ENCODE data around the gene KDM8. TPM values are rescaled to one million over a fixed set of nuclear protein-coding genes. Genes with fewer than 3 reads are reported as not detected.
A peak's percentile ranks its signal among the peaks of the same experiment; 100 is the strongest.

KDM8 gene
- 2.7 and 6.0 TPM in 2 replicates for total RNA-seq (2014; rRNA removed; shearing (Covaris generic))

DNA sequence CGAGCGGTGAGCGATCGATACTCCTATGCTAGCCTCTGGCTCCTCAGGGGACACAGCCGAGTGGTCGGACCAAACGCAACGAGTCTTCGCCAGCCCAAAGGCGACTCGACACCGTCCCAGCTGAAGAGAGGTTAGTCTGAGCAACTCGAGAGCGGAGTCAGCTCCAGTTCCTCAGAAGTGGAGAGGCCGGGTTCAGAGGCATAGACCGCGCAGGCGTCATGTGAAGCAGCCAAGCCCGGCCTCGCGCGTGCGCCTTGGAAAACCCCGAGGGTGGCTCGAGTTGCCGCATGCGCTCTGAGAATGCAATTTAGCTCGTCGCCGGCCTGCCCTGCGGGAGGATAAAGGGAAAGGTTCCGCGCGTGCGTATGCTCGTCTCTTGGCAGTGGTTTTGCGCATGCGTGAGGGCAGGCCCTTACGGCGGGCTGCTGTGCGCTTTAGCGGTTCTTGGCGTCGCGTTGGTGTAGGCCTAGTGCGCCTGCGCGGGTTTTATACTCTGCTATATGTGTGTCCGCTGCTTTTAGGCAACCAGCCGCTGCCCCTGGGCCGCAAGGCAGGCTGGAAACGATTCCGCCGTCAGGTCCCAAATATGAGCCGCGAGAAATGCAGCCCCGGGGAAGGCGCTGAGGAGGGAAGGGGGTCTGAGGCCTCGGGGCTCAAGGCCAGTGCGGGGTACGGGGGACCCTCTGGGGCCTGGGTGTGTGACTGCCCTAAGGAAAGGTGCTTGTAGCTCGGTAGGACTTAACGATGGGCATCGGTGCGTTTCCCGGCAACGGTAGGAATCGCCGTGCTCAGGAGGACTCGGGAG, at the start of gene KDM8:
Gene KDM8, plus strand, starts transcription at position 20 of the 805 bp plus-strand sequence. CDS start 6,598 bp downstream, outside the sequence.
- peak; percentile 100 for DNase-seq (ENCODE audit: low spot score)

DNA sequence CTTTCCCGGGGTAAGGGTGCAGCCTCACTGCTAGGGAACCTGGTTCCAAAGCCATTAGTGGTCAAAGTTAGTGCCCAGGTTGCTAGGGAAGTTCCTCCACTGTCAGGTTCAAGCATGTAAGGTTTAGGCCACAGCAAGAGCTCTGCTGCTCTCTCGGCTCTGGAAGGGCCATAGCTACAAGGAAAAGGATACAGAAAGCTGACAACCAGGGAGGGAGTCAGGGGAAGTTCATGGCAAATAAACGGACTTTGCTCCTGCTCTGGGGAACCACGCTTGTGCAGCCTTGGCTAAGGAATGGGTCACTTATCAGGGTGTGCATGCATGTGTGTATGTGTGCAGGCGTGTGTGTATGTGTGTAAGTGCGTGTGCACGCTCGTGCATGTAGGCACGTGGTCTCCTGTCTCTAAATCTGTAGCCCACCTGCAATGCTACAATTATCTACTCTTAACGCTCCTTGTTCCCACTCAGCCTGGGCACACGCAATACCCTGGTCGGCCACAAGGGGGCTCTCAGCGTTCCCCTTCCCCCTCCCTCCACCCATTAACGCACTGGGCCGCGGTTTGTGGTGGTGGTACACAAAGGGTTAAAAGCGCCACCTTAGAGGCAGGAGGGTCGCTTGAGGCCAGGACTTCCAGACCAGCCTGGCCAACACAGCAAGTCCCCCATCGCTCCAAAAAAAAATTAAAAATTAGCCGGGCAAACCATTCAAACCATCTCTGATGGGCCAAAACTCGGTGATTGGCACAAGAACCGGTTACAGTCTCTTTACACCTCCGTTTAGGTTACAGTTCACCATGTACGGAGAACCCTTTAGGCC, 48.4 kb upstream of the KDM8 start:
- peak; percentile 20 for DNase-seq (ENCODE audit: low spot score)

DNA sequence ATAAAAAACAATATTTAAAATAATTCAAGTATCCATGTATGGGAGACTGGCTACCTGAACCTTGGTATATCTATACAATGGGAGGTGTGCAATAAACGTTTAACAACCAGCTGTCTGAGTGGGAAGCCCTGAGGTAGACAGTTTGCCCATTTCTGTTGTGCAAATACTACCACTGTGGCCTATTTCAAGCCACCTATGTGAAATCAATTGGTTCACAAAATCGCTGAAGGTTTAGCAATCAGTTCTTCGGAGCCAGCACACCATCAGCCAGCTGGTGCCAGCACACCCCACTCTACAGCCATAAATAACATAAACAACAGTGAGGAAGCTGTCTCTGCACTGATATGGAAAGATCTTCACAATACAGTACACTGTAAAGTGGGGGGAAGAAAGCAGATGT, 46.7 kb upstream of the KDM8 start:
- no peak for DNase-seq (ENCODE audit: low spot score)

DNA sequence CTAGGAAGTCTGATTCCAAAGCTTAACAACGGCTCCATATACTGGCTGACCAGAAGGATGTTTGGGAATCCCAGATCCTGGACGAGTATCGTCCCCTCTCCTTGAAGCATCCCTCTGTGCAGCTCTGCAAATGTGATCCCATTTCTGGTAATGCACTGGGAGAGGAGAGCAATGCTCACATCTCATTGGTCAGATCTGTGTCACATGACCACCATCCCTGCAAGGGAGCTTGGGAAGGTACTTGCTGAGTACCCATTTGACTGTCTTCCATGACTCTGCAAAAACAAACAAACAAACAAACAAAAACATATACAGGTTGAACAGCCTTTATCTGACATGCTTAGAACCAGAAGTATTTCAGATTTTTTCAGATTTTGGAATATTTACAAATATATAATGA, 41.9 kb upstream of the KDM8 start:
- no peak for DNase-seq (ENCODE audit: low spot score)

DNA sequence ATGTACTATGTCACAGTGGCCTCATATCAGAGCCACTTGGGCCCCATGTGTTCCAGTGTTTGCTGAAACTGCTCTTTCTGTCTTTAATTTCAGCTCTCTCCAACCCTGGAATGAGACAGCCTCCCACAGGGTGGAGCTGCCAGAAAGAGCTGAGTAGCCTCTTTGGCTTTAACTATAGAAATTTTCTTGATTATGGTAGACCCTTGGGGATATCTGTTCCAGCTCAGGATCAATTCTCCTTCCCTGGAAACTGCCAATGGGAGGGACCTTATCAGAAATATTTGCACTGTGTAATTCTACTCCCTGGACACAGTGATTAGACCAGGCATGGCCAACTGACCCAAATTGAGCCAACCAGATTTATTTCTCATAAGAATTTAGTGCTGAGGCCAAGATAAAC, 39.0 kb upstream of the KDM8 start:
- DNase-seq (ENCODE audit: low spot score): no peak

DNA sequence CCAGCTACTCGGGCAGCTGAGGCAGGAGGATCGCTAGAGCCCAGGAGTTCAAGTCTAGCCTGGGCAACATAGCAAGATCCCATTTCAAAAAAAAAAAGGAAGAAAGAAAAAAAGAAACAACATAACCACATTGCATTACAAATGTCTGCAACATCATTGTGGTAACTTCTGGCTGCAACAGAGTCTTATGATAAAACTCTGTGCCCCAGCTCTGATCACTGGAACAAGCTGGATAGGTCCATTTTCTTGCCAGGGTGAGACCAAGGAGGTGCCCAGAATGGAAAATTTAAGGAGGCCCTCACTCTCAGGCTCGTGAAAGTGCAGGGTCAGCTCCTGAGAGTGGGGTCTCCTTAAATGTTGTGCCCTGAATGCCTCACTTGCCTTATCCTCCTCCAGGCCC, 37.8 kb upstream of the KDM8 start:
- DNase-seq (ENCODE audit: low spot score): no peak

DNA sequence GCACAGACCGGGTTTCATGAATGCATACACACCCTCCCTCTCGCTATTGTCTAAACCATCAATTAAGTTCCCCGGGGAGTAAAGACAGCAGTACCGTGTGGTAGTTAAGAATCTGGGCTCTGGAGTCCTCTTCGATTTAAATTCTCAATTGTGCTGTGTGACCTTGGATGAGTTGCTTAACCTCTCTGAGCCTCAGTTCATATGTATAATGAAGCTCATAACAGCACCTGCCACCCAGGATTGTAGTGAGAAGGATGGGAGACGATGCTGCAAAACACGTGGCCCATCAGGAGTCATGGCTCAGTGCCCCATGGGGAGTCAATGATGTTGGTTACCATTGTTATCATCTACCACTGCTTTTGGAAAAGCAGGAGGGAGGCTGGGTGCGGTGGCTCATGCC, 34.5 kb upstream of the KDM8 start:
- no peak for DNase-seq (ENCODE audit: low spot score)

DNA sequence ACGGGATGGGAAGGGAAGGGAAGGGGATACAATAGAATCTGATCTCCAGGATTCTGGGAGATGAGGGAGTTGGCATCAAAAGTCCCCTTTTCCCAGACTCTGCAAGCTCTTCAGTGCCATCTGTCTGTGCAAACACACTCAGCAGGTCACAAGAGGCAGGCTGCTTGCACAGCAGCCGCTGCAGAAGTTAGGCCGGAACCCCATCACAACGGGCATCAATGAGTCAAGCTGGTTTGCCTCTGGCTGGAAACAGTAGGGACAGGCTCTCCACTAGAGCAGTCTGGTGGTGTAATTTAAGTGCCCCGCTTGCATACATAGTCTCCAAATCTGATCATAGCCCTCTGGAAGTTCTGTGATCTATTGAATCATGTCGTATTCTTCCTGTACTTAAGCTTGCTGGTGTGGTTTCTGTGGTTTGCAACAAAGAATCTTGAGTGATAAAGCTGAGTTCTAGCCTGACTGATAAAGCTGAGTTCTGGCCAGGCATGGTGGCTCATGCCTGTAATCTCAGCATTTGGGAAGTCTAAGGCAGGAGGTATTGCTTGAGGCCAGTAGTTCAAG, 33.7 kb upstream of the KDM8 start:
- peak; percentile 91 for DNase-seq (ENCODE audit: low spot score)

DNA sequence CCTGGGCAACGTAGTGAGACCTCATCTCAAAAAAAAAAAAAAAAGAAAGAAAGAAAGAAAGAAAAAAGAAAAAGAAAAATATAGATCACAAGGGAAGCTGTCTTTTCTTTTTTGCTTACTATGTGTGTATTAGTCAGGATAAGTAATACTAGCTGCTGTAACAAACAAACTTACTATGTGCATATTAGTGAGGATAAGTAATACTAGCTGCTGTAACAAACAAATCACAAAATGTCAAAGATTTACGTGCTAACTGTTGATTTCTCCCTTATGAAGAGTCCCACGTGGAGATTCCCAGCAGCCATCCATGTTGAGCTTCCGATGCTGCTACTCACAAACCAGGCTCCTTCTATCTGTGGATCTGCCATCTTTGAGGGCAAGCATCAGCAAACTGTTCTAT, 31.7 kb upstream of the KDM8 start:
- no peak for DNase-seq (ENCODE audit: low spot score)

DNA sequence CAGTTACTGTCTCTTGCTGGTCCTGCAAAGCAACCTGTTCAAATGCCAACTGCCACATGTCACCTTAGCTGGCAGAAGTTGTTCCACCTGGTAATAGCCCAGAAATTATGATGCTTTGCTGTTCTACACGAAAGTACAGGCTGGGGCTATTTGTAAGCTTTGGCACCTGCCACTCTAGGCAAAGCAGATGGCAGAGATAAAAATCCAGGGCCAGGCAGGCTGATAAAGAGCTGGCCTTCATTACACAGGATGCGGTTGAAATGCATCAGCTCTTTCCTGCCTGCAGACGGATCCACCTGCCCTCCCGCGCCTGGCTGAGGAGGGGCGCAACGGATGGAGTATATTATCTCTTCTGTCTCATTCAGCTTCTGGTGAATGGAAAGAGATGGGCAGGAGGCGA, 29.3 kb upstream of the KDM8 start:
- DNase-seq (ENCODE audit: low spot score): no peak

DNA sequence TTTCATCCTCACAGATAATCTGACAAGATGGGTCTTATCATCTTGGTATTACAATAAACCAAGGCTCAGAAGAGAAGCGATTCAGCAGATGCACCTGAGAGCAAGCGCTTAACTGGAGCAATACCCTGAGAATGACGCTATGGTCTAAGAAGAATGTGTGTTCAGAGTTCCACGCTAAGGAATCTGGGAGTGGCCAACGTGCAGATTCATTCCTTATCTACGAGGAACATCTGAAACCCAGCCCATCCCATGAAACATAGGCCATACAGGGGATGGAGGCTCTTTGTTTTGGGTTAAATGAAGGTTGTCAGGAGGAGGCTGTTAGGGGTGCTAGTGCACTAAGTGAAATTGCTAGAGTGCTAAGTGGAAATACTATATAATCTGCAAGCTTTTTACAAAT, 28.5 kb upstream of the KDM8 start:
- DNase-seq (ENCODE audit: low spot score): peak; percentile 69

DNA sequence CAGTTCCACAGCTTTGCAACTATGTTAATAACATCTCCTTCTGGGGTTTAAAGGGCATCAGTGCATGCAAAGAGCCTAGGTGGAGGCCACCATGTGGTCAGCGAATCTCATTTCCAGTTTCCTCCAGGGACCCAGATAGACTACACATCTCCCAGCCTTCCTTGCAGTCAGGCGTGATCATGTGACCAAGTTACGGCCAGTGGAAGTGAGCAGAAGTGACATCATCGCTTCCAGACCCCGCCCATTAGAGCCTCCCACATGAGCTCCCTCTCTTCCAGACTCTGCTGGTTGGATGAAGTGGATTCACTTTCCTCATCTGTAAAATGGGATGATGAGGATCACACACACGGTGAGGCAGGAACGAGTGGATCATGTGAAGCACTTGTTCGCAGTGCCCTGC, 27.4 kb upstream of the KDM8 start:
- DNase-seq (ENCODE audit: low spot score): peak; percentile 26

DNA sequence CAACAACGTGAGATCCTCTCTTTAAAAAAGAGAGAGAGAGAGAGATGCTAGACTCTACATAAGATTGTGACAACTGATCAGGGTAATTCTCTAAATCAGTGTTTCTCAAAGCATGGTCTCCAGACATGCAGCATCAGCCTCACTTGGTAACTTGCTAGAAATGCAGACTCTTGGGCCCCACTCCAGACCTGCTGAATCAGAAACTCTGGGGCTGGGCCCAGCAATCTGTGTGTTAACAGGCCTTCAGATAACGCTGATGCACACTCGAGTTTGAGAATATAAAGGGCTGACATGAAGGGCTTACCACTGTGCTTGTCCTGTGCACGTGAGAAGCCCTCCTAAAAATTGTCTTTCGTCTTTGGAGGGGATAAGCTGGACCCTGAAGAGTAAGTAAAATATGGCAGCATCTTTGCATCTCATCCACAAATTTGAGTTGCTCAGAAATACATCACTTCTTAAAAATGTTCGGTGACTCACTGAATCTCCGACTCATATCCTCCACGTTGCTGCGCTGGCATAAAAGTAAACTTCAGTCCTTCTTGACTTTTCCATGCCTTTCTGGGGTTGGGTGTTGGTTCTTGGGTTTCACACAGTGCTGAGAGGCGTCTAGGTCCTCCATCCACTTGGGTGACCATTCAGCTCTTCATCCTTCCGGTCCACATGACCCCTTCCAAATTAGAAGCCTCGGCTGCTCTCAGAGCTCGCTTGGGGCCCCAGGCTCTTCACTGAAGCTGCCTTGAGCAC, 26.1 kb upstream of the KDM8 start:
- peak; percentile 79 for DNase-seq (ENCODE audit: low spot score)

DNA sequence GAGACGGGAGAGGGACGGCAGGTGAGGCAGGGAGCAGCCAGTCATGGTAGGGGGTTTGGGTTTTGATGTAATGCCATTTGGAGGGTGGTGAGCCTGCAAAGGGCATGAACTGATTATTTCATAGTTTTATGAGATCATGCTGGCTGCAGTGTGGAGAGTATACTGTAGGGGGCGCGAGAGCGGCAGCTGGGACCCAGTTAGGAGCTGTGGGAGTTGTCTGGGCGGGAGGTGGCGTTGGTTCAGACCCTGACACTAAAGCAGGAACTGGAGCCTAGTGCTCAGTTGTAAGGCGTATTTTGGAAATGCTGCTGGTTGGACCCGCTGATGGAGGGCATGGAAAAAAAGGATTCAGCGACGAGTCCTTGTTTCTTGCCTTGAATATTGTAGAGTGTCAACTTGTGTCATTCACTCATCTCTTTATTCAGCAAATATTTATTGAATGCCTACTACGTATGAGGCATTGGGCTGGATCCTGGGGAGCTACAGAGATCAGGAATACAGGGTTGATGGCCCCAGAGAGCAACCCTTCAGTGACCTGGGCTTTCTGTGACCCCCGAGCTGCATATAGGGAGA, 23.7 kb upstream of the KDM8 start:
- DNase-seq (ENCODE audit: low spot score): peak; percentile 35

DNA sequence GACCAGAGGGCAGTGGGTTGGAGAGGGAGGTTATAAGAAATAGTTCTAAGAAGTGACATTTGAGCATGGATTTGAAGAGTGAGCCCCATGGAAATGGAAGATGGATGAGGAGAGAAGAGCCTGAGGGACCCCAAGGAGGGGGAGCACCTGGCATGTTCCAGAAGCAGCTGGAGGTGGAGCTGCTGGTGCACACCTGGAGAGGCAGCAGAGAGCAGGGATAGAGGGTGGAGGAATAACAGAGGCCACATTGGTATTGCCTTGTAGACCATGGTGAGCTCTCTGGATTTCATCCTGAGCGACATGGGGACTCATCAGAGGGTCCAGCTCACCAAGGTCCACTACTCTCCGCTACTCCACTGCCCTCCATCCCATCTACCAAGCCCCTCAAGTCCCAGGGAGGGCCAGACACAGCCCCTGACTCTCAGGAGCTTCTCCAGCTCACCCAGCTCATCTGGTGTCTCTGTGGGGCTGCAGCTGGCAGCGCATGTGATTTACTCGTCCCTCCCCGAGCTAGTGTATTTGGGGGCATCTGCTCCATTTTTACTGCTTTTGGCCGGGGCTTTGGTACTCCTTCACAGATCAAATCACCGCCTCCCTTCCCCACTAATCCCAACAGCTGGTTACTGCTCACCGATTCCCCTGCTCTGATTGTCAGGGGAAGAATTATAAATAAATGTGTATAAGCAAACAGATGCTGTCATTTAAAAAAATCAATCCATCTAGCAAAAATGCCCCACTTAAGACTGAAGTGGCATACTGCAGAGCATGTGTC, 22.1 kb upstream of the KDM8 start:
- no peak for DNase-seq (ENCODE audit: low spot score)

DNA sequence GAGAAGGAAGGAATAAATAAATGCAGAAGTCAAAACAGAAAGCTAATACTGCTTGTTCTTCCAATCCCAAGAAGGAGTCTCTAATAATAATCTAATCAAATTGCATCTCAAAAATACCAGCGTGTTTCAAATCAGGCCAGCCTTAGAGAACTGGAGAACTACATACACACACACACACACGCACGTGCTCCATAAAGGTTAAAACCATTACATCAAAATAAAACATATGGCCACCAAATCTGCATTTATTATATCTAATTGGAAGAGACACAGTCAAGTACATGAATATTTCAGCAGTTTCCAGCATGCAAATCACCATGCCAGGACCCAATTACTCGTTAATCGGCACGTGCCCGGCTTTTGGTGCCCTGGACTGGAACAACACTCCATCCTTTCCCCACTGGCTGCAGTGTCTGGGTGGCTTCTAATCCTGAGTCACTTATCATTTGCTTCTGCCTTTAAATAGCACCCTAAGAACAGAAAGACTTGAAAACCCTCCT, 20.4 kb upstream of the KDM8 start:
- no peak for DNase-seq (ENCODE audit: low spot score)

DNA sequence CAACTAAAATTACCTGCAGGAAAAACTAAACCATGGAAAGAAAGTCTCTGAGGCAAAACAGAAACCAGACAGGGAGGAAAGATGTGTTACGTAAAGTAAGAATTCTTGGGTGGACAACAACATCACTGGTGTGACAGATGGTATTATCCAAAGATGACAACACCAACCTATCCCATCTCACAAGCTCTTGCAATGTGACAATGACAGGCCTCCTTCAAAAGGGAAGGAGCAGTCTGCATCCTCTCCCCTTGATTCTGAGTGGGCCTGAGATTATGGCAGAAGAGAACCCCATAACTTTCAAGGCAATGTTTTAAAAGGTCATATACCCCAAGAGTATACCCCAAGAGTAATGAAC, 17.6 kb upstream of the KDM8 start:
- DNase-seq (ENCODE audit: low spot score): no peak

DNA sequence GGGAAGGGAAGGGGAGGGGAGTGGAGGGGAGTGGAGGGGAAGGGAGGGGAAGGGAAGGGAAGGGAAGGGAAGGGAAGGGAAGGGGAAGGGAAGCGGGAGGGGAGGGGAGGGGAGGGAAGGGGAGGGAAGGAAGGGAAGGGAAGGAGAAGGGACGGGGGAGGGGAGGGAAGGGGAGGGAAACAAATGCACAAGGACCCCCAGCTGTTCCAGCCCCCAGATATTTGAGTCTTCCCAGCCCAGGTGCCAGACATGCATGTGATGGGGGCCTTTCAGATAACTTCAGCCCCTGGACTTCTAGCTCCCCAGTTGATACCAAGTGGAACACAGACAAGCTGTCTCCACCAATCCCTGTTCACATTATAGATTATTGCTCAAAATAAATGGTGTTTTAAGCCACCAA, 14.7 kb upstream of the KDM8 start:
- no peak for DNase-seq (ENCODE audit: low spot score)

DNA sequence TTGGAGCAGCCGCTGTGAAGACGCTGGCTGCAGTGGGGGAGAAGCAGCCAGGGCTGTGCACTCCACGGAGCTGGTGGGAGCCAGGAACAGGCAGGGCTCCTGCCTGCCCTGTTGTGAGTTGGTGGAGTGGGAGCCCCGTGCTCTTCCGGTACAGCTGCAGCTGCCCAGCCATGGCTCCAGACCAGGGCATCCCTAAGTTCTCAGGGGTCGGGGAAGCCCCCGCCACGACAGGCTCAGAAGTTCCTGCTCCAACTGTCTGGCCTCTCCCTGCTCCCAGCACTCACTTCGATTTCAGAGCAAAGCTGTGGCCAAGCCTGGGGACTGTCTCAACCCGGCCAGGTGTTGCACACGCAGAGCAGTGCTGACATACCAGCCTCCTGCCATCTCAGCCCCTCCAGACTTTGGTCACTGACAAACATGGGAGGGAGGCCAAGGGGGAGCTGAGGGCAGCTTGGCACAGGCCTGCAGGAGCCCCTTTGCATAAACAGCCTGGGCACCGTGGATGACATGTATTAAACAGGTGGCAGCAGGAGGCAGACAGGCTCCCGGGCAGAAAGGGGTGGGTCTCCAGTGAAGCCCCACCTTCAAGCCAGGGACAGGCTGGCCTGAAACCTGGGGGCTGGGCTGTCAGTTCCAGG, 13.9 kb upstream of the KDM8 start:
- no peak for DNase-seq (ENCODE audit: low spot score)

DNA sequence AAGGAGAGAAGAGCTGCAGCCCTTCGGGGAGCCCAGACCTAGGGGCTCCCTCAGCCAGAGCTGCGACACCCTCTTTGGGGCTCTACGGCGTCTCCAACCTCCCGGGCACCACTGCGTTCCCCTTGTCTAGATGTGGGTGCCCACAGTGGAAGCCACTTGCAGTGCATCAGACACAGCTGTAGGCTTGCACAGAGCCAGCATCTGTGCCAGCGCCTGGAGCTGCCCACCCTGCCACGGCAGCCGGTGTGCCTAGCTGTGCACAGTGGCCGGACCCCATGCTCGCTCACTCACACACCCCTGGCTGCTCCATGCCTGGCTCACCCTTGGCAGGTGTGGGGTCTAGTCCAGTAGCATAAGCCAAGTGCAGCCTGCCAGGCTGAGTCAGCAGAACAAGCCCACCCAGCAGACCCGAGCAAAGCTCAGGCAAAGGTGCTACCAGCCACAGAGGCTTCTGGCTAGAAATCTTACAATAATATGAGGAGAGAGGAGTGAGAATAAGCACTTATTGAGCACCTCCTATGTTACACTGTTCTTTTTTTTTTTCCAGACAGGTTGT, 12.9 kb upstream of the KDM8 start:
- DNase-seq (ENCODE audit: low spot score): no peak
